GM23248 (cell line): Measurements from ENCODE around the gene SYCE1L. TPM values are rescaled to one million over a fixed set of nuclear protein-coding genes. Genes with fewer than 3 reads are reported as not detected.
A peak's percentile ranks its signal among the peaks of the same experiment; 100 is the strongest.
"Not testable (repeated sequence)": the region's sequence is repeated elsewhere in the genome, so short reads cannot be mapped to it uniquely, and the experiment has no call there.

Source experiments
- DNase-seq: peaks from one replicate; pipeline ENCODE4 v3.0.0-alpha.2; 2015
- H2AFZ ChIP-seq: fragments of 200-600 bp; sonication (generic); 2 replicates; pipeline ENCODE4 v1.6.1; 2016; ENCODE audit warnings: antibody characterized with exemption
- H3F3A ChIP-seq: fragments of 200-600 bp; sonication (generic); 2 replicates; pipeline ENCODE4 v1.6.1; 2016; ENCODE audit warnings: mild to moderate bottlenecking, antibody characterized with exemption, mixed run types; ENCODE audit not compliant: insufficient read depth
- H3K27ac ChIP-seq: fragments of 200-600 bp; sonication (generic); 2 replicates; pipeline ENCODE4 v1.5.1; 2016; ENCODE audit warnings: mild to moderate bottlenecking
- H3K27me3 ChIP-seq: fragments of 200-600 bp; sonication (generic); replicated peaks from 2 replicates; pipeline ENCODE4 v1.6.1; 2016; ENCODE audit warnings: mild to moderate bottlenecking; ENCODE audit not compliant: insufficient read depth
- H3K36me3 ChIP-seq: fragments of 200-600 bp; sonication (generic); 2 replicates; pipeline ENCODE4 v1.6.1; 2016; ENCODE audit warnings: low read depth, mild to moderate bottlenecking
- H3K4me1 ChIP-seq: fragments of 200-600 bp; sonication (generic); 2 replicates; pipeline ENCODE4 v1.6.1; 2016; ENCODE audit warnings: mild to moderate bottlenecking; ENCODE audit not compliant: insufficient read depth
- H3K4me2 ChIP-seq: fragments of 200-600 bp; sonication (generic); one replicate; pipeline ENCODE4 v1.6.1; 2016; ENCODE audit warnings: mild to moderate bottlenecking; ENCODE audit not compliant: unreplicated experiment
- H3K4me3 ChIP-seq: fragments of 200-600 bp; sonication (generic); 2 replicates; pipeline ENCODE4 v1.5.1; 2016; ENCODE audit warnings: mild to moderate bottlenecking
- H3K79me2 ChIP-seq: fragments of 200-600 bp; sonication (generic); 2 replicates; pipeline ENCODE4 v1.6.1; 2016; ENCODE audit warnings: mild to moderate bottlenecking; ENCODE audit not compliant: insufficient read depth
- H3K9ac ChIP-seq: fragments of 200-600 bp; sonication (generic); 2 replicates; pipeline ENCODE4 v1.6.1; 2016; ENCODE audit warnings: mild to moderate bottlenecking
- H3K9me2 ChIP-seq: fragments of 200-600 bp; sonication (generic); 2 replicates; pipeline ENCODE4 v1.6.1; 2016; ENCODE audit warnings: mixed run types, mild to moderate bottlenecking, moderate library complexity; ENCODE audit not compliant: insufficient read depth
- H3K9me3 ChIP-seq: fragments of 200-600 bp; sonication (generic); one replicate; pipeline ENCODE4 v1.6.1; 2017; ENCODE audit warnings: low read depth
- H4K20me1 ChIP-seq: fragments of 200-600 bp; sonication (generic); 2 replicates; pipeline ENCODE4 v1.6.0; 2016; ENCODE audit not compliant: insufficient read depth
- EZH2 ChIP-seq: fragments of 200-600 bp; sonication (generic); IDR thresholded peaks from 2 replicates; pipeline ENCODE4 v1.6.1; 2018; ENCODE audit warnings: antibody characterized with exemption, mild to moderate bottlenecking; ENCODE audit not compliant: insufficient read depth, poor library complexity, severe bottlenecking
- EZH2phosphoT487 ChIP-seq: fragments of 200-600 bp; sonication (generic); IDR thresholded peaks from 2 replicates; pipeline ENCODE4 v1.6.1; 2018; ENCODE audit warnings: antibody characterized with exemption, moderate library complexity, mild to moderate bottlenecking, low read depth; ENCODE audit not compliant: insufficient read depth
- WGBS, 2 experiments: methylation state at CpG; one replicate each; pipeline ENCODE4 v1.1.6; 2015 to 2017; ENCODE audit warnings: low lambda C conversion rate in 2 of 2, low coverage in 1 of 2; ENCODE audit errors: missing lambda C conversion rate in 2 of 2; 5-methylcytosine and 5-hydroxymethylcytosine counted together
- in situ Hi-C: fragments of 300-500 bp; cut with MboI; formaldehyde crosslinking; loops from 2 replicates; pipeline ENCODE4 v1.15.0; 2020
- polyA plus RNA-seq: library from polyadenylated mRNA; unstranded; fragments of >200 nt; fragmentation: Nextera tagmentation; extraction: Ambion mirVana; gene quantifications from 2 replicates; pipeline ENCODE4 v1.2.1, GENCODE V29; 2016
- total RNA-seq: library from RNA; depleted of rRNA; stranded (reverse); fragments of >200 nt; shearing (Covaris generic); gene quantifications from 2 replicates; pipeline ENCODE4 v1.2.3, GENCODE V29; 2014

The SYCE1L gene
- total and polyA plus RNA-seq, 2 experiments from 2014 or later: not detected

DNA sequence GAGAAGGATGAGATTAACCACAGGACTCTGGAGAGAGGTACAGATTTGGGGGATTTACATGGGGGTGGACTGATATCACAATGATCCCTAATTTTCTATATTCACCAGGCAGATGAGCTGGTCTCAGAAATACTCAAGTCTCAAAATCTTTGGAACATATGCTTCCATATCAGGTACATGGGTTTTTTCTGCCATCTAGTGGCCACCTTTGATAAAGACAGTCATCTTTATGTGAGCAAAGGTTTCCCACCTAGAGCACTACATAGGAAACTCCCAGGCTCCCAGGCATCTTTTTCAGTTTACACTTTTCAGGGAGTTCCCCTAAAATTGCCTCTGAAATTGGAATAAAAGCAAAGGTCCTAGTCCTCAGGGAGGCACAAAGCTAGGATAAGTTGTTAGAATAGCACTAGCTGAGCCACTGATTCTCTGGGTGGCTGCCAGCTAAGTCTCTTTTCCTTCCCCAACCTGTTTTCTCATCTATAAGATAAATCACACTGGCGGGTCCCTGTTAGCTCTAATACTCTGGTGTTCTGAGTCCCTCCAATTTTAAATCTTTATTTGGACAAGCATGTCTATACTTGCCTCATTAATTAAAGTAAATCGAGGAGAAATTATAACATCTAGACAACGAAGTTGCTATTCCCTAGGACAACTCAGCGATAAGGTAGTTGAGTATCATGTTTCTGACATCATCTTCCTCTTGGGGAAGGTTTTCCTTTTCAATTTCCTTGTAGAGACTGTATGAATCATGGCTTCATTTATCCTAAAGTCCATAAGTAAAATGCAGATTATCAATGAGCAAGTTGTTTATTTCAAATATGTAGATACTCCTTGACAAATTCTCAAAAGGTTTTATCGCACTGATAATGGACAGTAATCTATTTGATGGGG lies 27.2 kb upstream of the SYCE1L start:
- no peak overlapping the region for H2AFZ ChIP-seq
- TF ChIP-seq EZH2: no peak
- TF ChIP-seq EZH2phosphoT487: no peak
- H3K27me3 ChIP-seq: no peaks in the 10 kb centered on the region; the same call in none of the 2 replicates
- H3K9me3 ChIP-seq: no peaks in the 10 kb centered on the region
- in situ Hi-C loops: loop anchor here (5.0 kb wide), 1 partner anchor 1385 kb away; no protein-coding TSS in a partner anchor
- no peaks in the 10 kb centered on the region for H4K20me1 ChIP-seq
- H3K4me3 ChIP-seq: no peak overlapping the region
- no peak overlapping the region for H3K9ac ChIP-seq
- H3K4me1 ChIP-seq: no peaks in the 10 kb centered on the region
- H3K79me2 ChIP-seq: no peaks in the 10 kb centered on the region
- DNase-seq: peak; percentile 68
- H3F3A ChIP-seq: no peaks in the 10 kb centered on the region
- no peaks in the 10 kb centered on the region for H3K9me2 ChIP-seq
- H3K4me2 ChIP-seq: no peak overlapping the region
- no peaks in the 10 kb centered on the region for H3K36me3 ChIP-seq
- no peak overlapping the region for H3K27ac ChIP-seq
- 25 to 26% methylated on average over 5 of the region's 5 CpGs for WGBS, 2 experiments

GRCh38 chr16:77172951-77173350 lies 26.3 kb upstream of the SYCE1L start:
- no peaks in the 10 kb centered on the region for H3K9me2 ChIP-seq
- no peaks in the 10 kb centered on the region for H3K79me2 ChIP-seq
- H3K36me3 ChIP-seq: no peaks in the 10 kb centered on the region
- TF ChIP-seq EZH2phosphoT487 (no peak), EZH2 (no peak)
- H3K27me3 ChIP-seq: no peaks in the 10 kb centered on the region; the same call in none of the 2 replicates
- H3K9ac ChIP-seq: no peak overlapping the region
- H3K4me2 ChIP-seq: no peak overlapping the region
- H4K20me1 ChIP-seq: no peaks in the 10 kb centered on the region
- H3K4me1 ChIP-seq: no peaks in the 10 kb centered on the region
- H3K27ac ChIP-seq: no peak overlapping the region
- in situ Hi-C loops: loop anchor here (5.0 kb wide), 1 partner anchor 1386 kb away; no protein-coding TSS in a partner anchor
- H3K9me3 ChIP-seq: no peaks in the 10 kb centered on the region
- H3K4me3 ChIP-seq: no peak overlapping the region
- no peaks in the 10 kb centered on the region for H3F3A ChIP-seq
- no peak for DNase-seq
- no peak overlapping the region for H2AFZ ChIP-seq

GRCh38 chr16:77183137-77183536 lies 16.1 kb upstream of the SYCE1L start:
- no peaks in the 10 kb centered on the region for H3K9me3 ChIP-seq

GRCh38 chr16:77186298-77186697 lies 12.9 kb upstream of the SYCE1L start:
- WGBS, 2 experiments: 0 to 8% methylated on average over 1 of the region's 1 CpG
- not testable (repeated sequence) for H2AFZ ChIP-seq, H3F3A ChIP-seq

More at GRCh38 chr16:77183137-77183536, 16.1 kb upstream of the SYCE1L start:
- Histone ChIP-seq H3K9me2 (no peaks in the 10 kb centered on the region), H2AFZ (no peak overlapping the region), H3K9ac (no peak overlapping the region), H3K4me1 (no peaks in the 10 kb centered on the region), H3K4me2 (no peak overlapping the region), H3K36me3 (no peaks in the 10 kb centered on the region), H4K20me1 (no peaks in the 10 kb centered on the region), H3F3A (no peaks in the 10 kb centered on the region), H3K27me3 (no peaks in the 10 kb centered on the region), H3K79me2 (no peaks in the 10 kb centered on the region), H3K27ac (no peak overlapping the region), H3K4me3 (no peak overlapping the region)
- DNase-seq: no peak
- WGBS, 2 experiments: 67 to 75% methylated on average over 1 of the region's 1 CpG
- in situ Hi-C loops: loop anchor here (25.0 kb wide), 1 partner anchor 1696 kb away; the partner anchor contains the start of gene CHST6
- no peak for TF ChIP-seq EZH2phosphoT487

More at GRCh38 chr16:77186298-77186697, 12.9 kb upstream of the SYCE1L start:
- not testable (repeated sequence) for H3K9me2 ChIP-seq, H3K4me1 ChIP-seq, H3K27me3 ChIP-seq, H3K79me2 ChIP-seq, H4K20me1 ChIP-seq, H3K9ac ChIP-seq, H3K36me3 ChIP-seq, DNase-seq, H3K4me3 ChIP-seq, H3K4me2 ChIP-seq, H3K27ac ChIP-seq, H3K9me3 ChIP-seq
- in situ Hi-C loops: loop anchor here (25.0 kb wide), 1 partner anchor 1699 kb away; the partner anchor contains the start of gene CHST6
